ENCODE data around the gene TVP23A. TPM values are rescaled to one million over a fixed set of nuclear protein-coding genes. Genes with fewer than 3 reads are reported as not detected.

The TVP23A gene
- total RNA-seq, 1 experiment from 2014 or later, result not detected

DNA sequence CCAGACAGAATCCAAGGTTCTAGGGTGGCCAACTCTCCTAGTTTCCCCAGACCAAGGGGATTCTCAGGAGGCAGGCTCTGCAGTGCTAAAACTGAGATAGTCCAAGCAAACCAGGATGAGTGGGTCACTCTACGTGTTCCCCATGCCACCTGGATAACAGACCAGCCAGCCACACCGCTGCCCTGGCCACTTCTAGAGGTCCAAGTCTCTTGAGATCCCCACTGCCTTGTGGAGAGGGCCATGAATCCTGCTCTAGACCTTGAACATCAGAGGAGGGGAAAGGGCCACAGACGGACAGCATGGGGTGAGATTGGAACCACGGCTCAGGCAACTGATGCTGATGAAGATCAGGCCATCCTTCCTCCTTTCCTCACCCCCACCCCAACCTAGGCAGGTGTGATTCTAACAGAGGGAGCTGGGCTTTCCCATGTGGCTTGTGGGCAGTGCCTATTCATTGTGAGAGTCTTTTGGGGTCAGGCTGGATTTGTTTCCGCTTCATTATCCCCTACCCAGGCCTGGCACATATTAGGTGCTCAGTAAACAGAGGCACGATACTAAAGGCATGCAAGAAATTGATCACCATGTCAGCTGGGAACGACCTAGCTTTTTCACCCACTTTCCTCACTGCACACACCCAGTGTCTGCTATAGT lies 16.8 kb upstream of the TVP23A start:
- Histone ChIP-seq H3K9ac (ENCODE audit: low read length) (no peak overlapping the region), H3K4me3 (ENCODE audit: low read length) (no peak overlapping the region), H2AFZ (ENCODE audit: low read length) (no peak overlapping the region), H4K20me1 (ENCODE audit: low read length) (no peaks in the 10 kb centered on the region), H3K27me3 (ENCODE audit: low read length) (peaks cover 29% of the 10 kb centered on the region), H3F3A (ENCODE audit: low read length, unreplicated experiment) (no peaks in the 10 kb centered on the region), H3K4me1 (ENCODE audit: insufficient read depth, low read length) (no peaks in the 10 kb centered on the region), H3K36me3 (ENCODE audit: low read depth, low read length) (no peaks in the 10 kb centered on the region), H3K9me2 (replicated peaks; ENCODE audit: low read length) (no peaks in the 10 kb centered on the region), H3K79me2 (ENCODE audit: low read length) (no peaks in the 10 kb centered on the region), H3K27ac (ENCODE audit: low read length) (no peak overlapping the region), H3K9me3 (ENCODE audit: low read length) (no peaks in the 10 kb centered on the region), H3K4me2 (ENCODE audit: low read length) (no peak overlapping the region)
- BruUV-seq (replicated peaks), result no TSS peak
- ChIA-PET POLR2A (ENCODE audit: unreplicated experiment) (no interaction called here), CTCF (no interaction called here)
- DNase-seq (no peak), ATAC-seq (no peak)
- intact Hi-C loops (cut with micrococcal nuclease), result no loop called here
- TF ChIP-seq EZH2 (IDR thresholded peaks at IDR 0.05; ENCODE audit: low read length, unreplicated experiment), result no peak
- TF ChIP-seq, protein P1, sequence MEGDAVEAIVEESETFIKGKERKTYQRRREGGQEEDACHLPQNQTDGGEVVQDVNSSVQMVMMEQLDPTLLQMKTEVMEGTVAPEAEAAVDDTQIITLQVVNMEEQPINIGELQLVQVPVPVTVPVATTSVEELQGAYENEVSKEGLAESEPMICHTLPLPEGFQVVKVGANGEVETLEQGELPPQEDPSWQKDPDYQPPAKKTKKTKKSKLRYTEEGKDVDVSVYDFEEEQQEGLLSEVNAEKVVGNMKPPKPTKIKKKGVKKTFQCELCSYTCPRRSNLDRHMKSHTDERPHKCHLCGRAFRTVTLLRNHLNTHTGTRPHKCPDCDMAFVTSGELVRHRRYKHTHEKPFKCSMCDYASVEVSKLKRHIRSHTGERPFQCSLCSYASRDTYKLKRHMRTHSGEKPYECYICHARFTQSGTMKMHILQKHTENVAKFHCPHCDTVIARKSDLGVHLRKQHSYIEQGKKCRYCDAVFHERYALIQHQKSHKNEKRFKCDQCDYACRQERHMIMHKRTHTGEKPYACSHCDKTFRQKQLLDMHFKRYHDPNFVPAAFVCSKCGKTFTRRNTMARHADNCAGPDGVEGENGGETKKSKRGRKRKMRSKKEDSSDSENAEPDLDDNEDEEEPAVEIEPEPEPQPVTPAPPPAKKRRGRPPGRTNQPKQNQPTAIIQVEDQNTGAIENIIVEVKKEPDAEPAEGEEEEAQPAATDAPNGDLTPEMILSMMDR (conservative IDR thresholded peaks at IDR 0.05; ENCODE audit: low read depth, low read length), result no peak
- no peak for TF ChIP-seq EZH2phosphoT487 (IDR thresholded peaks at IDR 0.05; ENCODE audit: borderline replicate concordance, low read length)

DNA sequence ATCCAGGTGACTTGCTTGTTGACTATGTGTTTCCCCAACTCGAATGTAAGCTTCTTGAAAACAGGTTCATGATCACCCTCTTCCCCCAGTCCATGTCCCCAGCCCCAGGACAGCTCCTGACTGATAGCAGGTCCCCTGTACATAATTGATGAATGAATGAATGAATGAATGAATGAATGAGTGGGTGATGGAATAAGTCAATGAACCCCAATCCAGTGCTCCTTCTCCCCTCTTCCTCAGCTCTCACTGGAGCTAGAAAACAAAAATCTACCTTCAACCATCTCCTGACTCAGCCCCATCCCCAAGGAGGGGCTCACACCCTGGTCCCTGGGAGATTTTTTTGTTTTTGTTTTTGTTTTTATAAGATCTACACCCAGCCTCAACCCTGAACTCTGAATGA lies 16.2 kb upstream of the TVP23A start:
- Histone ChIP-seq H3K36me3 (ENCODE audit: low read depth, low read length) (no peaks in the 10 kb centered on the region), H3K79me2 (ENCODE audit: low read length) (no peaks in the 10 kb centered on the region), H3K4me2 (ENCODE audit: low read length) (no peak overlapping the region), H4K20me1 (ENCODE audit: low read length) (no peaks in the 10 kb centered on the region), H3K4me3 (ENCODE audit: low read length) (no peak overlapping the region), H3F3A (ENCODE audit: low read length, unreplicated experiment) (no peaks in the 10 kb centered on the region), H3K9ac (ENCODE audit: low read length) (no peak overlapping the region), H3K9me2 (replicated peaks; ENCODE audit: low read length) (no peaks in the 10 kb centered on the region), H3K27ac (ENCODE audit: low read length) (no peak overlapping the region), H2AFZ (ENCODE audit: low read length) (no peak overlapping the region), H3K27me3 (ENCODE audit: low read length) (peaks cover 24% of the 10 kb centered on the region), H3K4me1 (ENCODE audit: insufficient read depth, low read length) (no peaks in the 10 kb centered on the region), H3K9me3 (ENCODE audit: low read length) (no peaks in the 10 kb centered on the region)
- TF ChIP-seq EZH2phosphoT487 (IDR thresholded peaks at IDR 0.05; ENCODE audit: borderline replicate concordance, low read length) (no peak), EZH2 (IDR thresholded peaks at IDR 0.05; ENCODE audit: low read length, unreplicated experiment) (no peak)
- TF ChIP-seq, protein P1 (conservative IDR thresholded peaks at IDR 0.05; ENCODE audit: low read depth, low read length), result no peak
- DNase-seq, result no peak
- no TSS peak for BruUV-seq (replicated peaks)
- no peak for ATAC-seq
- CTCF ChIA-PET, result no interaction called here
- POLR2A ChIA-PET (ENCODE audit: unreplicated experiment), result no interaction called here
- intact Hi-C loops (cut with micrococcal nuclease), result no loop called here

DNA sequence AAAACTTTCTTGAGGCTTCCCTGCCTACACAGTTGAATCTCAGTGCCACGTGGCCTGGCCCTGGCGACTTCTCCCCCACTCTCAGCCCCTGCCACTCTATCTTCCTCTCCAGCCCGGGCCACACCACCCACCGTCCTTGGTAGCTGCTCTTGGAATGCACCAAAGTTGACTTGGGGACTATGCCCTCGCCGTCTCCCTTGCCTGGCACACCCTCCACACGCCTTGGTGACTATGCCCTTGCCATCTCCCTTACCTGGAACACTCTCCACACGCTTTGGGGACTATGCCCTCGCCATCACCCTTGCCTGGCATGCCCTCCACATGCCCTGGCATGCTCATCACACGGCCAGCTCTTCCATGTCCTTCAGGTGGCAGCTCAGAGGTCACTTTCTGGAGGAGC lies 15.5 kb upstream of the TVP23A start:
- no peaks in the 10 kb centered on the region for H3K79me2 ChIP-seq (ENCODE audit: low read length)
- intact Hi-C loops (cut with micrococcal nuclease), result no loop called here
- no peaks in the 10 kb centered on the region for H3K9me3 ChIP-seq (ENCODE audit: low read length)
- H3K9me2 ChIP-seq (replicated peaks; ENCODE audit: low read length), result no peaks in the 10 kb centered on the region
- H3K27me3 ChIP-seq (ENCODE audit: low read length), result peaks cover 18% of the 10 kb centered on the region
- no peak overlapping the region for H3K9ac ChIP-seq (ENCODE audit: low read length)
- no peaks in the 10 kb centered on the region for H3K36me3 ChIP-seq (ENCODE audit: low read depth, low read length)
- peaks cover 2% of the 10 kb centered on the region for H3K4me1 ChIP-seq (ENCODE audit: insufficient read depth, low read length)
- no peak overlapping the region for H3K4me2 ChIP-seq (ENCODE audit: low read length)
- POLR2A ChIA-PET (ENCODE audit: unreplicated experiment), result no interaction called here
- H3K27ac ChIP-seq (ENCODE audit: low read length), result no peak overlapping the region
- no peaks in the 10 kb centered on the region for H4K20me1 ChIP-seq (ENCODE audit: low read length)
- no peak overlapping the region for H2AFZ ChIP-seq (ENCODE audit: low read length)
- TF ChIP-seq, protein P1 (conservative IDR thresholded peaks at IDR 0.05; ENCODE audit: low read depth, low read length), result no peak
- TF ChIP-seq EZH2 (IDR thresholded peaks at IDR 0.05; ENCODE audit: low read length, unreplicated experiment) (no peak), EZH2phosphoT487 (IDR thresholded peaks at IDR 0.05; ENCODE audit: borderline replicate concordance, low read length) (no peak)
- CTCF ChIA-PET, result no interaction called here
- H3F3A ChIP-seq (ENCODE audit: low read length, unreplicated experiment), result no peaks in the 10 kb centered on the region
- no TSS peak for BruUV-seq (replicated peaks)
- DNase-seq (no peak), ATAC-seq (no peak)
- H3K4me3 ChIP-seq (ENCODE audit: low read length), result no peak overlapping the region

Measured in PC-3 (cell line).